Measurements from ENCODE around the gene ATXN1.

Gene ATXN1

GRCh38 chr6:16375206-16375605, 386.1 kb downstream of the ATXN1 start:
- no peak for DNase-seq (ENCODE audit: low read depth in 1 of 2, low spot score in 1 of 2)

- no peak for DNase-seq (ENCODE audit: low read depth in 1 of 2, low spot score in 1 of 2)
These were observed 386.6 kb downstream of the ATXN1 start for GRCh38 chr6:16374461-16375200.

- DNase-seq (ENCODE audit: low read depth in 1 of 2, low spot score in 1 of 2), result no peak
These were observed 387.2 kb downstream of the ATXN1 start for GRCh38 chr6:16374016-16374415.

- no peak for DNase-seq (ENCODE audit: low read depth in 1 of 2, low spot score in 1 of 2)
These were observed 389.1 kb downstream of the ATXN1 start for GRCh38 chr6:16372029-16372776.

GRCh38 chr6:16371401-16371800, 389.9 kb downstream of the ATXN1 start:
- DNase-seq (ENCODE audit: low read depth in 1 of 2, low spot score in 1 of 2), result no peak

- DNase-seq (ENCODE audit: low read depth in 1 of 2, low spot score in 1 of 2), result no peak
These were observed 390.3 kb downstream of the ATXN1 start for GRCh38 chr6:16370943-16371342.

- DNase-seq (ENCODE audit: low read depth in 1 of 2, low spot score in 1 of 2), result no peak
These were observed 391.3 kb downstream of the ATXN1 start for GRCh38 chr6:16369989-16370388.

GRCh38 chr6:16369140-16369745, 392.0 kb downstream of the ATXN1 start:
- DNase-seq (ENCODE audit: low read depth in 1 of 2, low spot score in 1 of 2), result no peak

- DNase-seq (ENCODE audit: low read depth in 1 of 2, low spot score in 1 of 2), result no peak
These were observed 393.7 kb downstream of the ATXN1 start for GRCh38 chr6:16367571-16367970.

- DNase-seq (ENCODE audit: low read depth in 1 of 2, low spot score in 1 of 2), result no peak
These were observed 397.5 kb downstream of the ATXN1 start for GRCh38 chr6:16363749-16364148.

GRCh38 chr6:16362819-16363589, 398.3 kb downstream of the ATXN1 start:
- no peak for DNase-seq (ENCODE audit: low read depth in 1 of 2, low spot score in 1 of 2)

GRCh38 chr6:16362296-16362695, 399.0 kb downstream of the ATXN1 start:
- no peak for DNase-seq (ENCODE audit: low read depth in 1 of 2, low spot score in 1 of 2)

GRCh38 chr6:16361861-16362260, 399.4 kb downstream of the ATXN1 start:
- DNase-seq (ENCODE audit: low read depth in 1 of 2, low spot score in 1 of 2), result no peak

GRCh38 chr6:16361121-16361520, 400.1 kb downstream of the ATXN1 start:
- no peak for DNase-seq (ENCODE audit: low read depth in 1 of 2, low spot score in 1 of 2)

- DNase-seq (ENCODE audit: low read depth in 1 of 2, low spot score in 1 of 2), result no peak
These were observed 400.9 kb downstream of the ATXN1 start for GRCh38 chr6:16360365-16360764.

GRCh38 chr6:16359563-16359962, 401.7 kb downstream of the ATXN1 start:
- no peak for DNase-seq (ENCODE audit: low read depth in 1 of 2, low spot score in 1 of 2)

GRCh38 chr6:16358531-16359138, 402.6 kb downstream of the ATXN1 start:
- DNase-seq (ENCODE audit: low read depth in 1 of 2, low spot score in 1 of 2), result no peak

GRCh38 chr6:16355699-16356446, 405.4 kb downstream of the ATXN1 start:
- no peak for DNase-seq (ENCODE audit: low read depth in 1 of 2, low spot score in 1 of 2)

GRCh38 chr6:16355238-16355637, 406.0 kb downstream of the ATXN1 start:
- DNase-seq (ENCODE audit: low read depth in 1 of 2, low spot score in 1 of 2), result no peak

GRCh38 chr6:16354692-16355091, 406.6 kb downstream of the ATXN1 start:
- no peak for DNase-seq (ENCODE audit: low read depth in 1 of 2, low spot score in 1 of 2)

Measured in activated CD4-positive, alpha-beta T cell treated with anti-CD3 and anti-CD28 coated beads, Interleukin-2, amount 50 U/mL, for 24 hours (primary cell).